ENCODE measurements around the gene RADX. TPM values are rescaled to one million over a fixed set of nuclear protein-coding genes. Genes with fewer than 3 reads are reported as not detected.

RADX gene
- total RNA-seq, 2 donors from 2014 or later = 0.96 to 7.9 TPM

DNA sequence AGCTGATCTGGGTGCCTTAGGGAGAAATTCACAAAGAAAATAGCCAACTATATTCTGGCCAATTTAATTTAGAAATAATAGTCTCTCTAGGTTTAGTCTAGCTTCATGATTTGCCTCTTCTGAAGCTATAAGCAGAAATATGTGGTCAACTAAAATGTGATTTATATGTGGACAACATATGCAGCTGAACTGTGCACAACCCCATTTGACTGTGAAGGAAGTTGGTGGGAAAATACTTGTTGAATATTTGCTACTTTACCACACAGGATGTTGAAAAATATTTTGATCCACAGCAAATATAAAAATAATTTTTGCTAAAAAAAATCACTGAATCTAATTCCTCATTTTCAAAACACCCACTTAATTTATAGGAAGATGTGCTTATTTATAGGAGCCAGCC, 99.0 kb downstream of the RADX start:
- H3K36me3 ChIP-seq = no peaks in the 10 kb centered on the region
- no peak for DNase-seq (ENCODE audit: low spot score)
- H3K9me3 ChIP-seq = no peaks in the 10 kb centered on the region
- no peak overlapping the region for H3K4me3 ChIP-seq
- no peaks in the 10 kb centered on the region for H3K4me1 ChIP-seq (replicated peaks)
- TF ChIP-seq, protein P1, sequence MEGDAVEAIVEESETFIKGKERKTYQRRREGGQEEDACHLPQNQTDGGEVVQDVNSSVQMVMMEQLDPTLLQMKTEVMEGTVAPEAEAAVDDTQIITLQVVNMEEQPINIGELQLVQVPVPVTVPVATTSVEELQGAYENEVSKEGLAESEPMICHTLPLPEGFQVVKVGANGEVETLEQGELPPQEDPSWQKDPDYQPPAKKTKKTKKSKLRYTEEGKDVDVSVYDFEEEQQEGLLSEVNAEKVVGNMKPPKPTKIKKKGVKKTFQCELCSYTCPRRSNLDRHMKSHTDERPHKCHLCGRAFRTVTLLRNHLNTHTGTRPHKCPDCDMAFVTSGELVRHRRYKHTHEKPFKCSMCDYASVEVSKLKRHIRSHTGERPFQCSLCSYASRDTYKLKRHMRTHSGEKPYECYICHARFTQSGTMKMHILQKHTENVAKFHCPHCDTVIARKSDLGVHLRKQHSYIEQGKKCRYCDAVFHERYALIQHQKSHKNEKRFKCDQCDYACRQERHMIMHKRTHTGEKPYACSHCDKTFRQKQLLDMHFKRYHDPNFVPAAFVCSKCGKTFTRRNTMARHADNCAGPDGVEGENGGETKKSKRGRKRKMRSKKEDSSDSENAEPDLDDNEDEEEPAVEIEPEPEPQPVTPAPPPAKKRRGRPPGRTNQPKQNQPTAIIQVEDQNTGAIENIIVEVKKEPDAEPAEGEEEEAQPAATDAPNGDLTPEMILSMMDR (IDR thresholded peaks at IDR 0.05) = no peak
- no peak for TF ChIP-seq POLR2A (IDR thresholded peaks at IDR 0.05)
- no peak for TF ChIP-seq POLR2AphosphoS5 (IDR thresholded peaks at IDR 0.05)
- H3K27ac ChIP-seq = no peak overlapping the region
- intact Hi-C loops (cut with DNase I) = no loop called here
- H3K27me3 ChIP-seq (replicated peaks; ENCODE audit: insufficient read depth) = no peaks in the 10 kb centered on the region

DNA sequence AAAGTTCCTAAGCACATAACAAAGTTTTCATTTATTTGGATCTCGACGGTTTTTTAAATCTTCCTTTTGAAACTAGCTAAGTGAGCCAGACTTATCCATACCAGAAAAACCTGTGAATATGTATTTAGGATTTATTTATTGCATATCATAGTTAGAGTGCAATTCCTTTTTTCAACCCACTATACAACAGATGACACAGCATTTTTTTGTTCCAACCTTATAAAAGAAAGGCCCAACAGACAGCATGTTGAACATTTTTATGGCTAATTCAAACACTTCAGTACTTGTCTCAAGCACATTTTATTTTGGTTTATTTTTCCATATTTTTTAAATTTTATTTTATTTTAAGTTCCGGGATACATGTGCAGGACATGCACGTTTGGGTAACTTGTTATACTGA, 99.6 kb downstream of the RADX start:
- no peaks in the 10 kb centered on the region for H3K27me3 ChIP-seq (replicated peaks; ENCODE audit: insufficient read depth)
- H3K4me3 ChIP-seq = no peak overlapping the region
- TF ChIP-seq, protein P1 (IDR thresholded peaks at IDR 0.05) = no peak
- TF ChIP-seq POLR2AphosphoS5 (IDR thresholded peaks at IDR 0.05) (no peak), POLR2A (IDR thresholded peaks at IDR 0.05) (no peak)
- 82% methylated on average over 4 of the region's 4 CpGs for WGBS
- DNase-seq (ENCODE audit: low spot score) = no peak
- H3K9me3 ChIP-seq = no peaks in the 10 kb centered on the region
- no peak overlapping the region for H3K27ac ChIP-seq
- no peaks in the 10 kb centered on the region for H3K4me1 ChIP-seq (replicated peaks)
- H3K36me3 ChIP-seq = no peaks in the 10 kb centered on the region
- intact Hi-C loops (cut with DNase I) = no loop called here

DNA sequence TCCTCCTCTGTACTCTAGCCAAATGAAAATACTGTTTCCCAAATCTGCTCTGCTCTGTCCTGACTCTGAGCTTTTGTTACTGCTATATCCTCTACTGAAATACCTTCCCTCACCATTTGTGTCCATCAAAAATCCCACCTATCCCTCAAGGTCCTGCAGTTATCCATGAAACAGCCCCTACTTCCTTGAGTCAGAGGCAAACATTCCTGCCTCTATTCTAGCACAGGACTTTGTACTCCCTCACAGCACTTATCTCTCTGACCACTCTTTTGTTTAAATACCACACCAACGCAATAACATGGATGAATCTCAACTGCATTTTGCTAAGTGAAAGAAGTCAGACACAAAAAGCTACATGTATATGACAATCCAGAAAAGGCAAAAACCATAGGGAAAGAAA, 104.2 kb downstream of the RADX start:
- intact Hi-C loops (cut with DNase I) = no loop called here
- no peaks in the 10 kb centered on the region for H3K36me3 ChIP-seq
- no peaks in the 10 kb centered on the region for H3K27me3 ChIP-seq (replicated peaks; ENCODE audit: insufficient read depth)
- WGBS = 94% methylated on average over 1 of the region's 1 CpG
- H3K9me3 ChIP-seq = no peaks in the 10 kb centered on the region
- TF ChIP-seq, protein P1 (IDR thresholded peaks at IDR 0.05) = no peak
- TF ChIP-seq POLR2A (IDR thresholded peaks at IDR 0.05) (no peak), POLR2AphosphoS5 (IDR thresholded peaks at IDR 0.05) (no peak)
- H3K4me1 ChIP-seq (replicated peaks) = no peaks in the 10 kb centered on the region
- H3K4me3 ChIP-seq = no peak overlapping the region
- no peak for DNase-seq (ENCODE audit: low spot score)
- H3K27ac ChIP-seq = no peak overlapping the region

DNA sequence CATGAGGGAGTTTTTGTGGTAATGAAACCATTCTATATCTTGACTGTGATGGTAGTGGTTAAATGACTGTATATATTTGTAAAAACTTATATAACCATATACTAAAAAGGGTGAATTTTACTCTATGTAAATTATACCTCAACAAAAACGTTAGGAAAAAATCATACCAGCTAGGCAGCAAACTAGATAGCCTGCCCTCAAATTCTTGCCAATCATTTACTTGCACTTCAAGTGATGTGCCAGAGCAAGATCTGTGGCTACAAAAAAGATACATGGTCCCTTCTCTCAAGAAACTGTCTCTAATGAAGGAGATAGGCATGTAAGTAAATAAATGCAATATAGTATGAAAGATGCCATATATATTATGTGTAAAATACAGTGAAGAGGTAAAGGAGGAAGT, 104.7 kb downstream of the RADX start:
- intact Hi-C loops (cut with DNase I) = no loop called here
- WGBS = 61% methylated on average over 1 of the region's 1 CpG
- no peaks in the 10 kb centered on the region for H3K9me3 ChIP-seq
- no peaks in the 10 kb centered on the region for H3K27me3 ChIP-seq (replicated peaks; ENCODE audit: insufficient read depth)
- DNase-seq (ENCODE audit: low spot score) = no peak
- no peak for TF ChIP-seq POLR2AphosphoS5 (IDR thresholded peaks at IDR 0.05)
- TF ChIP-seq, protein P1 (IDR thresholded peaks at IDR 0.05) = no peak
- no peak for TF ChIP-seq POLR2A (IDR thresholded peaks at IDR 0.05)
- H3K36me3 ChIP-seq = no peaks in the 10 kb centered on the region
- H3K4me3 ChIP-seq = no peak overlapping the region
- no peak overlapping the region for H3K27ac ChIP-seq
- H3K4me1 ChIP-seq (replicated peaks) = no peaks in the 10 kb centered on the region

DNA sequence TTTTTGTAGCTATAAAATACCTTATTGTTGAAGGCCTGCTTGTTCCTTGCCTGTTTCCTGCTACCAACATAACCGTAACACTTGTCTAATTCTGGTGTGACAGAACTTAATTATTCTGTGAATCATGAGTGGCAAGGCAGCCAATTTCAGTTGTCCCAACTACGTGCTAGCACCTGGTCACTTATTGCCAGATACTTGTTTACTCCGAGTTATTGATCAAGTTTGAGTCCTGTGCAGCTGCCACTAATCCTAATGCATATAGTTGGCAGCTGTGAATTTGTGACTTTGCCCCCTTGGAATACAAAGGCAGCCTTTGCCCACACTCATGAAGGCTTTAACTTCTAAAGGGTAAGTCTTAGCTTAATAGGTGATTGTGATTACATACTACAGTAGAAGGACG, 106.9 kb downstream of the RADX start:
- Histone ChIP-seq H3K4me1 (replicated peaks) (no peaks in the 10 kb centered on the region), H3K9me3 (no peaks in the 10 kb centered on the region), H3K27ac (no peak overlapping the region), H3K36me3 (no peaks in the 10 kb centered on the region), H3K27me3 (replicated peaks; ENCODE audit: insufficient read depth) (no peaks in the 10 kb centered on the region), H3K4me3 (no peak overlapping the region)
- DNase-seq (ENCODE audit: low spot score) = no peak
- intact Hi-C loops (cut with DNase I) = no loop called here
- TF ChIP-seq POLR2A (IDR thresholded peaks at IDR 0.05) = no peak
- TF ChIP-seq POLR2AphosphoS5 (IDR thresholded peaks at IDR 0.05) = no peak
- TF ChIP-seq, protein P1 (IDR thresholded peaks at IDR 0.05) = no peak
- 47% methylated on average over 4 of the region's 4 CpGs for WGBS

Measured in prostate gland (tissue), 2 donors.